Measurements from ENCODE around the gene CAPZA3.

CAPZA3 gene

DNA sequence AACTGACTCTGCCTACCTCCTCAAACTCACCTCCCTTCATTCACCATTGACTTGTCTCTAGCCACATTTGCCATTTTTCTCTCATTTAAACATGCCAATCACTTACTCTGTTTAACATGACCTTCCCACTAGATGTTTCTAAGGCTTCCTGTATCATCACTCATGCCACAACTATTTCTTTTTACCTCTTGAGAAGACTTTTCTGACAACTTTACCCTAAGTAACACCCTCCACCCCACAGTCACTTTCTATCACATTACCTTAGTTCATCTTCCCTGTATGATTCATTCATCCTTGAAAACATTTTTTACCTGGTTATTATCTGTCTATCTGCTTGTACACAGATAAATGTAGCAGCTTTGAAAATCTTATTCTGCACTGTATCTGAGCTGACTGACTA lies 19.5 kb upstream of the CAPZA3 start:
- no peak for TF ChIP-seq POLR2AphosphoS5 (IDR thresholded peaks at IDR 0.05; ENCODE audit: low read depth, low read length)
- TF ChIP-seq, protein P1, sequence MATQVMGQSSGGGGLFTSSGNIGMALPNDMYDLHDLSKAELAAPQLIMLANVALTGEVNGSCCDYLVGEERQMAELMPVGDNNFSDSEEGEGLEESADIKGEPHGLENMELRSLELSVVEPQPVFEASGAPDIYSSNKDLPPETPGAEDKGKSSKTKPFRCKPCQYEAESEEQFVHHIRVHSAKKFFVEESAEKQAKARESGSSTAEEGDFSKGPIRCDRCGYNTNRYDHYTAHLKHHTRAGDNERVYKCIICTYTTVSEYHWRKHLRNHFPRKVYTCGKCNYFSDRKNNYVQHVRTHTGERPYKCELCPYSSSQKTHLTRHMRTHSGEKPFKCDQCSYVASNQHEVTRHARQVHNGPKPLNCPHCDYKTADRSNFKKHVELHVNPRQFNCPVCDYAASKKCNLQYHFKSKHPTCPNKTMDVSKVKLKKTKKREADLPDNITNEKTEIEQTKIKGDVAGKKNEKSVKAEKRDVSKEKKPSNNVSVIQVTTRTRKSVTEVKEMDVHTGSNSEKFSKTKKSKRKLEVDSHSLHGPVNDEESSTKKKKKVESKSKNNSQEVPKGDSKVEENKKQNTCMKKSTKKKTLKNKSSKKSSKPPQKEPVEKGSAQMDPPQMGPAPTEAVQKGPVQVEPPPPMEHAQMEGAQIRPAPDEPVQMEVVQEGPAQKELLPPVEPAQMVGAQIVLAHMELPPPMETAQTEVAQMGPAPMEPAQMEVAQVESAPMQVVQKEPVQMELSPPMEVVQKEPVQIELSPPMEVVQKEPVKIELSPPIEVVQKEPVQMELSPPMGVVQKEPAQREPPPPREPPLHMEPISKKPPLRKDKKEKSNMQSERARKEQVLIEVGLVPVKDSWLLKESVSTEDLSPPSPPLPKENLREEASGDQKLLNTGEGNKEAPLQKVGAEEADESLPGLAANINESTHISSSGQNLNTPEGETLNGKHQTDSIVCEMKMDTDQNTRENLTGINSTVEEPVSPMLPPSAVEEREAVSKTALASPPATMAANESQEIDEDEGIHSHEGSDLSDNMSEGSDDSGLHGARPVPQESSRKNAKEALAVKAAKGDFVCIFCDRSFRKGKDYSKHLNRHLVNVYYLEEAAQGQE (IDR thresholded peaks at IDR 0.05; ENCODE audit: insufficient read depth in 1 of 2, low read depth in 2 of 2, low read length in 2 of 2), result no peak
- no peak for TF ChIP-seq FOXP2 (optimal IDR thresholded peaks at IDR 0.05; ENCODE audit: borderline replicate concordance, extremely low read depth, extremely low read length, insufficient read depth)
- TF ChIP-seq SIN3A (IDR thresholded peaks at IDR 0.05; ENCODE audit: borderline replicate concordance, insufficient read depth, low read length), result no peak
- TF ChIP-seq TAF1 (IDR thresholded peaks at IDR 0.05; ENCODE audit: borderline replicate concordance, insufficient read depth, low read length), result no peak

DNA sequence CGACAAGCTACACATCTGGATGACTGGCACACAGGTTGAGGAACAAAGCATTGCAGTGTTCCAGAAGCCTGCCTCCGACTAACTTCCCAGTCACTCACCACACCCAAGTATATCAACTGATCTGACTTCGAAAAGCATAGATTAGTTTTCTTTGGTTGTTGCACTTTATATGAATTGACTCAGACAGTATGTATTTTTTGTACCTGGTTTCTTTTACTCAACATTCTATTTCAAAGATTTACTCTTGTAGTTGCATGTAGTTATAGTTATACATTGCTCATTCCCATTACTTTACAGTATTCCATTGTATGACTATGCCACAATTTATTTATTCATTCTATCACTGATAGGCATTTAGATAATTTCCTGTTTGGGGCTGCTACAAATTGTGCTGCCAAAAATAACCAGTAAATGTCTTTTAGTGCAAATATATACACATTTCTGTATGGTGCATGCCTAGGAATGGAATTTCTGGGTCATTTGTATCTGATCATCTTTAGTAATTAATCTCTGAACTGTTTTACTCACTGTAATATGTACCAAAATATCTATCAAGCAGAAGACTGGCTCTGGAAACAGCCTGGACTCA lies 17.9 kb upstream of the CAPZA3 start:
- no peak for TF ChIP-seq TAF1 (IDR thresholded peaks at IDR 0.05; ENCODE audit: borderline replicate concordance, insufficient read depth, low read length)
- TF ChIP-seq, protein P1 (IDR thresholded peaks at IDR 0.05; ENCODE audit: insufficient read depth in 1 of 2, low read depth in 2 of 2, low read length in 2 of 2), result no peak
- TF ChIP-seq FOXP2 (optimal IDR thresholded peaks at IDR 0.05; ENCODE audit: borderline replicate concordance, extremely low read depth, extremely low read length, insufficient read depth), result no peak
- no peak for TF ChIP-seq POLR2AphosphoS5 (IDR thresholded peaks at IDR 0.05; ENCODE audit: low read depth, low read length)

DNA sequence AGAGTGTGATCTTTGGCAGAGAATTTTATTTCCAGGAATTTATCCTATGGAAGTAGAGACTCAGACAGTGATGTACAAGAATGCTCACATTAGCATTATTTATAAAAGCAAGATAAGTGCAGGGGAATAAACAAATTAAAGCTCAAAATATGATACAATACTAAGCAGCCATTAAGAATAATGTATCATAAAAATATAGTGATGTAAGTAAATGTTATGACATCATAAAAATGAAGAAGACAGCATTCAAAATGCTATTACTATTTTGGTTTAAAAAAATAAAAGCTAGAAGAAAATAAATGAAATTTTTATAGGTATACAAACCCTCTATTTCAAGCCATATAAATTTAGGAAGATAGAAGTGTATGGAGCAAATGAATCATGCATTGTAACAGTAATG lies 17.2 kb upstream of the CAPZA3 start:
- TF ChIP-seq, protein P1 (IDR thresholded peaks at IDR 0.05; ENCODE audit: insufficient read depth in 1 of 2, low read depth in 2 of 2, low read length in 2 of 2), result no peak
- TF ChIP-seq POLR2AphosphoS5 (IDR thresholded peaks at IDR 0.05; ENCODE audit: low read depth, low read length) (no peak), SIN3A (IDR thresholded peaks at IDR 0.05; ENCODE audit: borderline replicate concordance, insufficient read depth, low read length) (no peak), TAF1 (IDR thresholded peaks at IDR 0.05; ENCODE audit: borderline replicate concordance, insufficient read depth, low read length) (no peak), FOXP2 (optimal IDR thresholded peaks at IDR 0.05; ENCODE audit: borderline replicate concordance, extremely low read depth, extremely low read length, insufficient read depth) (no peak)

DNA sequence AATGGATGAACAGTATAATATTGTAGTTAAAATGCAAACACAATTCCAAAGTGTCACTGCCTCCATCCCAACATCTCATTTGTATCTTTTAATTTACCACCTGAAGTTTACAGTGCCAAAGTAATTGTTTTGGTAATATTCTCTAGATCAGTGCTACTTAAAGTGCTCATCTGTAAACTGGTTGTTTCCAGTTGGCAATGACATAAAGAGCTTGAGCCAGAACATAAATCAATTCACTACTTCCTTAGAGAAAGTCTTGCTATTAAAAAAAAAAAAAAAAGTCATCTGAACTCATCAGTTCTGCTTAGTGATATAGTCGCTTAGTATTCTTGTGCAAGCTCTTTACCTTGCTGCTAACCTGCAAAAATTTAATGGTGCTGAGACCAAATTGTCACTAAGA lies 16.5 kb upstream of the CAPZA3 start:
- TF ChIP-seq SIN3A (IDR thresholded peaks at IDR 0.05; ENCODE audit: borderline replicate concordance, insufficient read depth, low read length), result no peak
- TF ChIP-seq FOXP2 (optimal IDR thresholded peaks at IDR 0.05; ENCODE audit: borderline replicate concordance, extremely low read depth, extremely low read length, insufficient read depth), result no peak
- TF ChIP-seq, protein P1 (IDR thresholded peaks at IDR 0.05; ENCODE audit: insufficient read depth in 1 of 2, low read depth in 2 of 2, low read length in 2 of 2), result no peak
- TF ChIP-seq TAF1 (IDR thresholded peaks at IDR 0.05; ENCODE audit: borderline replicate concordance, insufficient read depth, low read length), result no peak
- TF ChIP-seq POLR2AphosphoS5 (IDR thresholded peaks at IDR 0.05; ENCODE audit: low read depth, low read length), result no peak

DNA sequence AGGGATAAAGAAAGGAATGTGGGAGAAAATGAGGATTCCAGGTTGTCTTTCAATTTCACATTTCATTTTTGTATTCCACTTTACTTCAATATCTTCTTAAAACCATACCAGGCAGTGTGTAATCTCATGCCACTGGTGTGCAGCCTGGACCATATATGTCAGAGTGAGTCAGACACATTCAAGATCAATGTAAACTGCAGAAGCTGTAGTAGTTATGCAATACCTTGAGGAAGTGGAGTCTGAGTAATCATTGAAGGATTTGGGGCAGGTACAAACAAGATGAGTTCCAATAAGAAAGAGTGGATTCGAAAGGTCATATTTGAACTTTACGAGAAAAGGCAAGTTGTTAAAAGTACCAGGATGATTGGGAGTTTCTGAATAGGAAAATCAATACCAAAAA lies 14.2 kb upstream of the CAPZA3 start:
- TF ChIP-seq SIN3A (IDR thresholded peaks at IDR 0.05; ENCODE audit: borderline replicate concordance, insufficient read depth, low read length) (no peak), FOXP2 (optimal IDR thresholded peaks at IDR 0.05; ENCODE audit: borderline replicate concordance, extremely low read depth, extremely low read length, insufficient read depth) (no peak), POLR2AphosphoS5 (IDR thresholded peaks at IDR 0.05; ENCODE audit: low read depth, low read length) (no peak), TAF1 (IDR thresholded peaks at IDR 0.05; ENCODE audit: borderline replicate concordance, insufficient read depth, low read length) (no peak)
- TF ChIP-seq, protein P1 (IDR thresholded peaks at IDR 0.05; ENCODE audit: insufficient read depth in 1 of 2, low read depth in 2 of 2, low read length in 2 of 2), result no peak

Data from PFSK-1 (cell line).